ENCODE data around the gene TBCCD1.
"Not testable (repeated sequence)": the region's sequence is repeated elsewhere in the genome, so short reads cannot be mapped to it uniquely, and the experiment has no call there.

Gene TBCCD1

GRCh38 chr3:186594591-186595113 is 27.5 kb upstream of the TBCCD1 start:
- no peak for DNase-seq

- DNase-seq: no peak
Measured at GRCh38 chr3:186593862-186594261, 26.7 kb upstream of the TBCCD1 start.

- DNase-seq: no peak
Measured at GRCh38 chr3:186592682-186593081, 25.5 kb upstream of the TBCCD1 start.

GRCh38 chr3:186590580-186591295 is 23.6 kb upstream of the TBCCD1 start:
- DNase-seq: no peak

DNA sequence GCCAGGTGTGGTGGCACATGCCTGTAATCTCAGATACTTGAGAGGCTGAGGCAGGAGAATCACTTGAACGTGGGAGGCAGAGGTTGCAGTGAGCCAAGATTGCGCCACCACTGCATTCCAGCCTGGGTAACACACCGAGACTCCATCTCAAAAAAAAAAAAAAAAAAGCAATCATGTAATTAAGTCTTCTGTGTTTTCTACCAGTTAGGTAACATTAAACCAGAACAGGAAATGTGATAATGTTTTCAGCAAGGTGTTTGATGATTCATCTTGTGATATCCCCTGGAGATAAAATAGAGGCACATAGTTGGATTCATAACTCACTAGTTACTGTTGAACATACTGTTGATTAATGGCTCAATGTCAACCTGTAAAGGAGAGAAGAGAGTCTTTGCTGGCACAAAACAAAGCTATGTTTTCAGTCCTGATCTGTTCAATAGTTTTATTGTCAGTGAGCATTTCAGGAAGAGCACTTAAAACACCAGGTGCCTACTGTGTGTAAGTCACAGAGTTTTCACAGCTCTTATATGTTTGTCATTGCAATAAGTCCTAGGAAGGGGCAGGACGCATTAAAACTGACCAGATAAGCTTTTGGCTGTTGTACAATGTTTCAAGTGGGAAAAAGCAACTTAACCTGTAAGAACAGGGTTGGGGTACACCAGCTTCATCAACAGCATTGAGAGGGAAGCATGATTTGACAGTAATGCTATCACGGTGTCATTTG is 22.9 kb upstream of the TBCCD1 start:
- no peak for DNase-seq

GRCh38 chr3:186589121-186589520 is 22.0 kb upstream of the TBCCD1 start:
- DNase-seq: no peak

- DNase-seq: no peak
Measured at GRCh38 chr3:186588632-186589031, 21.5 kb upstream of the TBCCD1 start.

DNA sequence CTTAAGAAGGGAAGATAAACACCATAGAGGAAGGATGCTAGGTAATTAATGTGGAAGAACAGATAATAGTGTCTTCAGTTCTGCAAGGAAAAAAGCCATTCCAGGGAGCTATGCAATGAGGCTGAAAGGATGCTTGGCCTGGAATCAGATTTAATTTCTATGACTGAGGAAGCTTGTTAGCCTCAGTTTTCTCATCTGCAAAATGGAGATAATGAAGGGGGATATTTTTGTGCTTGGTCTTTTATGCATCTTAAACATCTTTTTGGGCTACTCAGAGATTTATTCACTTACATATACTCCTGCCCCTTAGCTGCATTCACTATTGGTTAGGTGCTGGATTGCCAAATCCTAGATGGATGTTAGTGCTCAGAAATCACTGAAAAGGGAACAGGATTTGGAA is 20.0 kb upstream of the TBCCD1 start:
- DNase-seq: no peak

GRCh38 chr3:186586245-186586644 is 19.1 kb upstream of the TBCCD1 start:
- DNase-seq: not testable (repeated sequence)

GRCh38 chr3:186583831-186584230 is 16.7 kb upstream of the TBCCD1 start:
- DNase-seq: no peak

DNA sequence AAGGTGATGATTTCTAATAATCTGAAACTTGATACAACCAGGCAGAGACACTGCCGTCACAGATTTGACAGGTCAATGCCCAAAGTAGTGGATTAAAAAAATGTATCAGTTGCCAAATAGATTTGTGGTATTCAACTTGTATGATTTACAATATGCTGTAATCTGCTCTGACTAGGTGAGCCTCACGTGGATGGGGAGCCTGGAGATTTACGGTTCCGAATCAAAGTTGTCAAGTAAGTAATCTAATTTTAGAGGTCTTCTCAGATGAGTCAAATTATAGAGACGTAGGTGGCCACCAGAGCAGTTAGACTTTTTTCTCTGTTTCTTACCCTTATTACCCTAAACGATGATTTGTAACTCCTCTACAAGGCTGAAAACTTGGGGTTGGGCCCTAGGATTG is 15.4 kb upstream of the TBCCD1 start:
- DNase-seq: no peak

DNA sequence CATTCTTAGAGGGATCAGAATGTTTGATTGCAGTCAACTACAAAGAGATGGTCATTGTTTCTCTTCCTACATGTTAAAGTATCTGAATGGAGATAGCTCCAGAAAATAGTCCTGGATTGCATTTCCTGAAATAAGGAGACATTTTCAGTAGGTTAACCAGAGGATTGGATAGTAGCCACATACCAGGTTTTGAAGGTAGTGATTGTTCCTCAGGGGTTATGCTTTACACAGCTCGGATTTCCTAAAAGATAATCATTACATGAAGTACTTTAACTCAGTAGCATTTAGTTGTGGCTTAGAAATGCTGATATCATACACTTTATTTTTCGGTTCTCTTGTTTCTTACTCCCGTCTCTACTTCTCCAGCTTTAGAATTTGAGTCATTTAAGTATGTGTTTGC is 13.6 kb upstream of the TBCCD1 start:
- no peak for DNase-seq

DNA sequence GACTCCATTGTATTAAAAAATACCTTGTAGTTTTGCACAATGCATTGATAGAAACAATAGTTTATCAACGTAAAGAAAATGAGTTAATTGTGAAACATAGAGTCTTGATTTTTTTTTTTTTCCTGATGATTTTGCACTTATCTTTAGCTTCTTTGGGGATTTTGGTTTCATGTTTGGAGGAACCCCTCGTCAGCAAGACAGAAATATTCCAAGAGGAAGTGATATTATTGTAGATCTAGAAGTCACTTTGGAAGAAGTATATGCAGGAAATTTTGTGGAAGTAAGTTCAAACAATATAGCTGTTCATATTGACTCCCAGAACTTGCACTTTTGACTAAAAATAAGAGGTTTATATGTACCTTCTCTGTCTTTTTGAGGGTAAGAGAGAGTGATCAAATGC is 10.4 kb upstream of the TBCCD1 start:
- DNase-seq: no peak

DNA sequence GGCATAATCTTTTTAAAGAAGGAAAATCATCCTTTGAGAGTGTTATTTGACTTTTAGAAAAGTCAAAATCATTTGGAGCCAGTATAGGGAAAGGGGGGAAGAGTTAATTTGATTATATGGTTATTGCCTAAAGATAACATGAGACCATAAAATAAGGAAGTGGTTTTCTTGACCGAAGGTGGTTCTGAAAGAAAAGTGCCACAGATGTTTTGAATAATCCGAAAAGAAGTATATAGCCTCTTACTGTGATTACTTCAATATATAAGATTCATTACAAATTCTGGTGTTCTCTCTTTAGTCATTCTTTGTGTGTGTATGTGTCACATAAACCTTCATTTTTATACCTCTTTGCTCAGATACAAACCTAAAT is 4.5 kb upstream of the TBCCD1 start:
- DNase-seq: no peak

GRCh38 chr3:186570941-186571643 is 4.0 kb upstream of the TBCCD1 start:
- no peak for DNase-seq

DNA sequence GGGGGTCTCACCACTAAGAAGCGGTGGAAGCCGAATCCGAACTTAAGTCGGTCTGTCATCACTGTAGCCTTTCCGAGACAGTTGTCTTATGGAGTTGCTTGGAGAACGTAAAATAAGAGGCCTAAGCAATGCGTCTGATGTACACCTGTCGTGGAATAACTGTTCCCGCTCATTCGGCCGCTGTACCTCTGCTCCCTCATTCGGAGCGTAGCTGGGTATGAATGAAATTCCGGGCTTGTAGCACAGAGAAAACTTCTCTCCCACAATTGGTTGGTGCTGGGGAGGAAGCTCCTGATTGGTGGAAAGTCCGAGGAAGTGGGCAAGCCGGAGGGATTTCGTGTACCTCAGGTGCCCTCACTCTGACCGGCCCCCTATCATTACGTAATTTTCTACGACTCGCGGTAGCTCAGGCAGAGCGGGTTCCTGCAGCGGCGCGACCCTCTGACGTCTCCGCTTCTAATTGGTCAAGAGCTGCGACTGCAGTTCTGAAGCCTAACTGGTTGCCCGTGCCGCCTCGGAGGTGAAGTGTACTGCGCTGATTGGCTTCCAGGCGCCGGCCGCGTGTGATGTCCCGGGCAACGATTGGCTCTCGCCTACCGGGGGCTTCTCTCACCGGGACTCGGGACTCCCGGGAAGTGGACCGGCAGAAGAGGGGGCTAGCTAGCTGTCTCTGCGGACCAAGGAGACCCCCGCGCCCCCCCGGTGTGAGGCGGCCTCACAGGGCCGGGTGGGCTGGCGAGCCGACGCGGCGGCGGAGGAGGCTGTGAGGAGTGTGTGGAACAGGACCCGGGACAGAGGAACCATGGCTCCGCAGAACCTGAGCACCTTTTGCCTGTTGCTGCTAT is 3.2 kb upstream of the TBCCD1 start, which contains the start of gene DNAJB11:
DNAJB11 (plus strand) TSS at position 625 of the 845 bp plus-strand sequence; CDS start at position 803, 178 bp downstream.
- peak; percentile 99 for DNase-seq

DNA sequence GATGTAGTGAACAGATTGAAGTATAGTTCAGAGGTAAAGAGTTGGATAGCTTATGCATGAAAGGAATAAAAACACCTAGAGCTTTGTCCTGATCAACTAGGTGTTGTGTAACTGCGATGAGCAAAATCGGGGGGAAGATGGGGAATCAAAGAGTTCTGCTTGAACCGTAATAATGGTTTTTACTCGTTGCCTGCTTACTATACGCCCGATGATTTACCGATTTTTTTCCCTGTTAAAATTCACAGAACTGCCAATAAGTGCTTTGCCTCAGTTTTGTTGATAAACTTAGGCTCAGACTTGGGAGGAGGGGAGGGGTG is 2.6 kb upstream of the TBCCD1 start:
- DNase-seq: no peak

- DNase-seq: not testable (repeated sequence)
Measured at GRCh38 chr3:186569361-186569760, 2.2 kb upstream of the TBCCD1 start.

DNA sequence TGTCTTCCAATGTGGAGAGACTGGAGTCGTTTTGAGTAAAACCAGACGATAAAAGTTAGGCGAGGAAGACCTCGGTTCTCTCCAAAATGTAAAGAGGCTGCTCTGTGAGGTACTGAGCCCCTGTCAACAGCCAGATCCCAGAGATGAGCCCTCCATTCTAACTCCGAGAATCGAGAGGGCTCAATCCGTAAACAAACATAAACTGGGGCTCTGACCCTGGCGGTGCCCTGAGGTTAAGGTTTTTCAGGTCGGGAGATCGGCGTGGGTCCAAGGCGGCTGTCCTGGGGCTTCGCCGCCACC is 417 bp downstream of the TBCCD1 start:
- DNase-seq: peak; percentile 45

DNA sequence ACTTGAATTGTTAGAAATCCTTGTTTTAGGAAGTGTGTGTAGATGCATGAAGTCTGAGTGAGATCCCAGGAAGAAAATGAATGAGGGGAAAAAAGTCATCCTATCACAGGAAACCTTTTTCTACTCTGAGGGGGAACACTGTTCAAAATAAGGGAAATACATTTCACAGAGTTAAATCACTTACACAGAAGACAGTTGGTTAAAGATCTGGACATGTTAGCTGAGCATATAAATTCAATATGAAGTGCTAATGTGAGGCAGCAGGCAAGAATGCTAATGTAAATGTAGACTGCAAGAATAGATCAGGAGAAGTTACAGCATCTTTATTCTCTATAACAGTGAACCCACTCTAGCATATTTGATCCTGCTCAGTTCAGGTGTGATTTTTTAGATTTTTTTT is 2.6 kb downstream of the TBCCD1 start:
- no peak for DNase-seq

DNA sequence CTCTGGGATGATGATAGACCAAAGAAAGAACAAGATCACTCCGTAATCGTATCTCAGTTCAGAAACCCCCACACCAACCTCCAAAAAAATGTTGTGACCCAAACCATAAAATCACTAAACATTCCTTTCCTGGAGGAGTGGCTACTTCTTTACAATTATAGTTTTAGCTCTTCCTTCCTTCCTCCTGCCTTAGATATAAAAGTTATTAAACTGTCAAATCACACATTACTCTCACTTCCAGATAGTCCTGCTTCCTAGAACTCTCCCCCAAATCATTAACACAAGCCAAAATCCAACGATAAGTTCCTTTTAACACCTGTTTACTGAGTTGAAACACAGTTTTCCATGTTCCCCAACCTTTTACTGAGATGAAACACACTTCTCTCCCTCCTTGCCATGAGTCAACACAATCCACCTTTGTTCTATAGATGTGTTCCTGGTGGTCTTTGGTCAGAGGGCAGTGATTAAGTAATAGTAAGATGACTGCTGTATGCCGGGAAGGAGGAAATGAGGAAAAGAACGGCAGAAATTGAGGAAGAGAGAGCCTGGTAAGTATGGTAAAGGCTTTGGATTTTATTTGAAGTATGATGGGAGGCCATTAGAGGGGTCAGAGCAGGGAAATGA is 14.6 kb downstream of the TBCCD1 start:
- DNase-seq: no peak

DNA sequence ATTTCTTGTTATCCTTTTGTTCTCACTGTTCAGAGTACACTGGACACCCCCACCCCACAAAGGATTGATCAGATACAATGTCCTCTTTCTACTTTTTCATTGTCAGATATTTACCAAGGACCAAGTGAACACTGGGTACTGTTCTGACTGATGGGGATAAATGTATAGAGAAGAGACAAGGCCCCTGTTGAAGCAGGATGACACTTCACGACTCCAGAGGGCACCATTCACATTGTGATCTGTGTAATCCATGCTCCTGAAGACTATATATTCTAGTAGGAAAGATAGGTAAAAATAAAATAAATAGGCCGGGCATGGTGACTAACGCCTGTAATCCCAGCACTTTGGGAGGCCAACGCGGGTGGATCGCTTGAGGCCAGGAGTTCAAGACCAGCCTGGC is 15.8 kb downstream of the TBCCD1 start:
- DNase-seq: no peak

DNA sequence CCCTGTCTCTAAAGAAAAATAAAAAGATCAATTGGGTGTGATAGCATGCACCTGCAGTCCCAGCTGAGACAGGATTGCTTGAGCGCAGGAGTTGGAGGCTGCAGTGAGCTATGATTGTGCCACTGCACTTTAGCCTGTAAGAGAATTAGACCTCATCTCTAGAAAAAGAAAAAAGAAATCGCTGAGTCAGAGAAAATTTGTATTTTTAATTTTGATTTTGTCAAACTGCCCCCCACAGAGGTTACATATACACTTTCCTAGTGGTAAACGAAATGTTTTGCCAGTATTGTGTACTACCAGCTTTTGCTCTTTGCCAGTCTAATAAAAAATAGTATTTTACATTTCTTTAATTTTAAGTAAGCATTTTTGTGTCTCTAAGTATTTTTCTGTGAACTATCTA is 17.6 kb downstream of the TBCCD1 start:
- DNase-seq: no peak

Measured in NCI-H526 treated with DMSO at 0.1 percent for 48 hours (cell line).